OCI-LY7 (cell line): ENCODE data around the gene SOST.

Experiments
- CTCF ChIP-seq: fragments of 200-600 bp; sonication (generic); conservative IDR thresholded peaks from 2 replicates; pipeline ENCODE4 v1.5.1; 2014; ENCODE audit warnings: mild to moderate bottlenecking, antibody characterized with exemption, low read length, moderate library complexity, mixed read lengths
- EZH2phosphoT487 ChIP-seq: fragments of 200-600 bp; sonication (generic); IDR thresholded peaks from 2 replicates; pipeline ENCODE4 v1.6.1; 2018; ENCODE audit warnings: low read depth, borderline replicate concordance, mild to moderate bottlenecking, mixed run types, antibody characterized with exemption, low read length, moderate library complexity, mixed read lengths

- TF ChIP-seq CTCF, result no peak
- TF ChIP-seq EZH2phosphoT487, result no peak
These were observed 43.3 kb upstream of the SOST start for GRCh38 chr17:43801844-43802243.
